Karpas-422 (cell line): ENCODE data around the gene ZNF536. TPM values are rescaled to one million over a fixed set of nuclear protein-coding genes. Genes with fewer than 3 reads are reported as not detected.
"Not testable (repeated sequence)": the region's sequence is repeated elsewhere in the genome, so short reads cannot be mapped to it uniquely, and the experiment has no call there.

Experiments
- DNase-seq: peaks from one replicate; pipeline ENCODE4 v3.0.0-alpha.2; 2015
- H2AFZ ChIP-seq: fragments of 200-600 bp; sonication (generic); 2 replicates; pipeline ENCODE4 v1.6.1; 2014; ENCODE audit warnings: antibody characterized with exemption, low read length, mixed read lengths
- H3K27ac ChIP-seq: fragments of 200-600 bp; sonication (generic); 2 replicates; pipeline ENCODE4 v1.5.1; 2014; ENCODE audit warnings: mild to moderate bottlenecking, low read length, moderate library complexity
- H3K27me3 ChIP-seq: fragments of 200-600 bp; sonication (generic); 2 replicates; pipeline ENCODE4 v1.6.1; 2014; ENCODE audit warnings: low read length, mixed read lengths
- H3K36me3 ChIP-seq: fragments of 200-600 bp; sonication (generic); 2 replicates; pipeline ENCODE4 v1.6.1; 2014; ENCODE audit warnings: low read length, mixed read lengths; ENCODE audit not compliant: insufficient read depth
- H3K4me1 ChIP-seq: fragments of 200-600 bp; sonication (generic); 2 replicates; pipeline ENCODE4 v1.6.1; 2014; ENCODE audit warnings: mild to moderate bottlenecking, low read length, mixed read lengths
- H3K4me2 ChIP-seq: fragments of 200-600 bp; sonication (generic); 2 replicates; pipeline ENCODE4 v1.6.1; 2014; ENCODE audit warnings: low read length, low read depth, mild to moderate bottlenecking; ENCODE audit not compliant: poor library complexity, severe bottlenecking
- H3K4me3 ChIP-seq: fragments of 200-600 bp; sonication (generic); 2 replicates; pipeline ENCODE4 v1.5.1; 2014; ENCODE audit warnings: mild to moderate bottlenecking, antibody characterized with exemption, low read length, mixed read lengths
- H3K79me2 ChIP-seq: fragments of 200-600 bp; sonication (generic); 2 replicates; pipeline ENCODE4 v1.6.1; 2014; ENCODE audit warnings: mild to moderate bottlenecking, low read length, mixed read lengths
- H3K9ac ChIP-seq: fragments of 200-600 bp; sonication (generic); 2 replicates; pipeline ENCODE4 v1.6.0; 2014; ENCODE audit warnings: low read length
- H3K9me2 ChIP-seq: fragments of 200-600 bp; sonication (generic), shearing (Covaris generic); replicated peaks from 2 replicates; pipeline ENCODE4 v1.6.0; 2014; ENCODE audit warnings: mild to moderate bottlenecking, low read length, moderate library complexity; ENCODE audit not compliant: insufficient read depth
- H3K9me3 ChIP-seq: fragments of 300-700, 200-600 bp; sonication (generic); 2 replicates; pipeline ENCODE4 v1.6.1; 2014; ENCODE audit warnings: low read length, mixed read lengths
- H4K20me1 ChIP-seq: fragments of 200-600 bp; sonication (generic); 2 replicates; pipeline ENCODE4 v1.6.1; 2014; ENCODE audit warnings: mild to moderate bottlenecking, antibody characterized with exemption, low read length, low read depth; ENCODE audit not compliant: insufficient read depth
- total RNA-seq: library from RNA; depleted of rRNA; stranded (reverse); fragments of >200 nt; shearing (Covaris generic); gene quantifications from 2 replicates; pipeline ENCODE4 v1.2.3, GENCODE V29; 2014; ENCODE audit warnings: low replicate concordance

Gene ZNF536
- total RNA-seq, 1 experiment from 2014 or later, result 7.0 TPM

DNA sequence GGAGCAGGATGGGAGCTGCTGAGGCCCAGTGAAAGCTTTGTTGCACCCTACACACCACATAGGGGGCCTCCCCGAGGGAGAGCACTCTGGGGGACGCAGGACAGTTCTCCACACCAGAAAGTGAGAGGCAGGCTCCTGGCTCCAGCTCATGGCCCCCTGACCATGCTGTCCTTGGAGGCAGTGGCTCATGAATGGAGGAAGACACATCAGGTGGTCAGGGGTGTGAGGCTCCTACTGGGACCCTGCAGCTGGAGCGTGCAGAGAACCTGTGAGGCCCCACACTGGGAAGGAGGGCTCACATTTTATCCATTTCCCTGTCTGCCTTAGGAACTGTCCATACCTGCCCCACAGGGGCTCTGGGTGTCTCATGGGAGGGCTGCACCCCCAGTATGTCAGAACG is 85.3 kb downstream of the ZNF536 start:
- Histone ChIP-seq H3K9ac (no peak overlapping the region), H3K4me2 (no peak overlapping the region), H3K79me2 (no peaks in the 10 kb centered on the region)

DNA sequence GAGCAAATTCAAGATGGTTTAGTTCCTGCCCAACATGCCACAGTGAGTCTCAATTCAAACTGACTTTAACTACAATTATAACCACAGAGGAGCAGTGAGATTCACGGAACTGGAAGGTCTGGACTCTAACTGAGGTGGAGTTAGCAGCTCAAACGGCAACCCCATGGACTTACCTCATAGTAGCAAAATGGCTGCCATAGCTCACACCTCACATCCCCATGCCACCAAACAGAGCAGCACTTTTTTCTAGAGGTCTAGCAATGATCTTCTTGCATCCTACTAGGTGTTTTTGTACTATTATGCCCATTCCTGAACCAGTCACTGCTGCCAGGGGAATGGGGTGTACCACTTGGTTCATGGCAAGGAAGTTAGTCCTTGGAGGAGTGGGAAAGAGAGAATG is 87.7 kb downstream of the ZNF536 start:
- Histone ChIP-seq H3K79me2 (no peaks in the 10 kb centered on the region), H4K20me1 (no peaks in the 10 kb centered on the region; the same call in 1 of the 2 replicates)
- no peak for DNase-seq

More for the DNA sequence above, 85.3 kb downstream of the ZNF536 start:
- Histone ChIP-seq H3K4me1 (no peaks in the 10 kb centered on the region), H4K20me1 (no peaks in the 10 kb centered on the region; the same call in 1 of the 2 replicates), H3K4me3 (no peak overlapping the region), H3K9me2 (no peaks in the 10 kb centered on the region), H3K9me3 (no peaks in the 10 kb centered on the region), H2AFZ (no peak overlapping the region), H3K27ac (no peak overlapping the region), H3K27me3 (no peaks in the 10 kb centered on the region), H3K36me3 (no peaks in the 10 kb centered on the region)
- DNase-seq, result no peak

GRCh38 chr19:30464162-30464561 is 92.0 kb downstream of the ZNF536 start:
- Histone ChIP-seq H3K4me2 (no peak overlapping the region), H3K9me3 (no peaks in the 10 kb centered on the region), H3K27ac (no peak overlapping the region), H3K36me3 (no peaks in the 10 kb centered on the region), H3K4me1 (no peaks in the 10 kb centered on the region), H3K27me3 (no peaks in the 10 kb centered on the region; the same call in 1 of the 2 replicates), H3K9ac (no peak overlapping the region), H4K20me1 (no peaks in the 10 kb centered on the region; the same call in 1 of the 2 replicates), H3K4me3 (no peak overlapping the region), H3K79me2 (no peaks in the 10 kb centered on the region), H3K9me2 (no peaks in the 10 kb centered on the region), H2AFZ (no peak overlapping the region)
- DNase-seq, result no peak

More for the DNA sequence above, 87.7 kb downstream of the ZNF536 start:
- Histone ChIP-seq H3K9me3 (no peaks in the 10 kb centered on the region), H3K4me3 (no peak overlapping the region), H3K4me2 (no peak overlapping the region), H3K9me2 (no peaks in the 10 kb centered on the region), H3K4me1 (no peaks in the 10 kb centered on the region), H3K36me3 (no peaks in the 10 kb centered on the region), H3K27ac (no peak overlapping the region), H3K27me3 (no peaks in the 10 kb centered on the region), H2AFZ (no peak overlapping the region), H3K9ac (no peak overlapping the region)

DNA sequence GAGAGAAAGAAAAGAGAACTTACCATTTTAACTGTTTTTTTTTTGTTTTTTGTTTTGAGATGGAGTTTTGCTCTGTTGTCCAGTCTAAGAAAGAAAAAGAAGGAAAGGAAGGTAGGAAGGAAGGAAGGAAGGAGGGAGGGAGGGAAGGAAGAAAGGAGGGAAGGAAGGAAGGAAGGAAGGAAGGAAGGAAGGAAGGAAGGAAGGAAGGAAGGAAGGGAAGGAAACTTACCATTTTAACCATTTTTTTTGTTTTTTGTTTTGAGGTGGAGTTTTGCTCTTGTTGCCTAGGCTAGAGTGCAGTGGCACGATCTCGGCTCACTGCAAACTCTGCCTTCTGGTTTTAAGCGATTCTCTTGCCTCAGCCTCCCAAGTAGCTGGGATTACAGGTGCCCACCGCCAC is 94.4 kb downstream of the ZNF536 start:
- not testable (repeated sequence) for H3K9me3 ChIP-seq, H4K20me1 ChIP-seq, H3K36me3 ChIP-seq, H3K4me3 ChIP-seq, H3K4me2 ChIP-seq, H2AFZ ChIP-seq, H3K9me2 ChIP-seq, H3K79me2 ChIP-seq, H3K27me3 ChIP-seq, H3K27ac ChIP-seq, DNase-seq, H3K9ac ChIP-seq
- H3K4me1 ChIP-seq, result peaks cover 23% of the 10 kb centered on the region

DNA sequence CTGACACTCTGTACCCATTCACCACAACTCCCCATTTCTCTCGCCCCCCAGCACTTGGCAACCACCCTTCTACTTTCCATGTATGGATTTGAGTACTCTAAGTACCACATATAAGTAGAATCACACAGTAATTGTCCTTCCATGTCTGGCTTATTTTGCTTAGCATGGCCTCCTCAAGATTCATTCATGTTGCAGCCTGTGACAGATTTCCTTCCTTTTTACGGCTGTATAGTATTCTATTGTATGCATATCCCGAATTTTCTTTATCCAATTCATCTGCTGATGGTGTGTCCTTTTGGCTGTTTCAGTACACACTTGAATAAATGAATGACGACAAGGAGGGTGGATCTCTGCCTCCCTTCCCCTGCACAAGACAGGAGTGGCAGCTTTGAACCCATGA is 95.1 kb downstream of the ZNF536 start:
- H3K36me3 ChIP-seq, result no peaks in the 10 kb centered on the region
- no peak overlapping the region for H3K4me3 ChIP-seq
- no peaks in the 10 kb centered on the region for H3K9me2 ChIP-seq
- no peak for DNase-seq
- H3K4me1 ChIP-seq, result peaks cover 29% of the 10 kb centered on the region
- no peaks in the 10 kb centered on the region for H3K79me2 ChIP-seq
- H3K9ac ChIP-seq, result no peak overlapping the region
- H3K27ac ChIP-seq, result no peak overlapping the region
- H3K4me2 ChIP-seq, result no peak overlapping the region
- H3K9me3 ChIP-seq, result no peaks in the 10 kb centered on the region
- no peaks in the 10 kb centered on the region; the same call in 1 of the 2 replicates for H4K20me1 ChIP-seq
- H2AFZ ChIP-seq, result no peak overlapping the region
- H3K27me3 ChIP-seq, result no peaks in the 10 kb centered on the region; the same call in 1 of the 2 replicates

GRCh38 chr19:30469774-30470173 is 97.6 kb downstream of the ZNF536 start:
- DNase-seq, result no peak
- H3K36me3 ChIP-seq, result no peaks in the 10 kb centered on the region
- peaks cover 34% of the 10 kb centered on the region for H3K4me1 ChIP-seq
- H3K27me3 ChIP-seq, result no peaks in the 10 kb centered on the region; the same call in 1 of the 2 replicates
- peak overlapping the region; percentile 64 for H3K4me2 ChIP-seq
- H3K27ac ChIP-seq, result no peak overlapping the region
- no peak overlapping the region for H3K9ac ChIP-seq
- no peaks in the 10 kb centered on the region for H3K9me3 ChIP-seq
- no peaks in the 10 kb centered on the region for H3K79me2 ChIP-seq
- no peak overlapping the region for H2AFZ ChIP-seq
- H4K20me1 ChIP-seq, result no peaks in the 10 kb centered on the region
- no peaks in the 10 kb centered on the region for H3K9me2 ChIP-seq
- no peak overlapping the region for H3K4me3 ChIP-seq

- Histone ChIP-seq H3K4me1 (peaks cover 34% of the 10 kb centered on the region), H3K79me2 (no peaks in the 10 kb centered on the region), H3K9ac (0 out of 2 replicates have a peak overlapping the region, but pooled peaks have one; percentile 29), H3K27ac (peak overlapping the region; percentile 26; the same call in 1 of the 2 replicates), H3K9me3 (no peaks in the 10 kb centered on the region), H3K4me3 (peak overlapping the region; percentile 28; the same call in 1 of the 2 replicates), H3K27me3 (no peaks in the 10 kb centered on the region; the same call in 1 of the 2 replicates), H3K4me2 (peak overlapping the region; percentile 64), H3K9me2 (no peaks in the 10 kb centered on the region), H3K36me3 (no peaks in the 10 kb centered on the region), H4K20me1 (no peaks in the 10 kb centered on the region), H2AFZ (no peak overlapping the region)
- DNase-seq, result no peak
These were observed 99.3 kb downstream of the ZNF536 start for GRCh38 chr19:30471441-30471840.

GRCh38 chr19:30473334-30473867 is 101.2 kb downstream of the ZNF536 start:
- peaks cover 34% of the 10 kb centered on the region for H3K4me1 ChIP-seq
- H3K4me2 ChIP-seq, result no peak overlapping the region
- H3K36me3 ChIP-seq, result no peaks in the 10 kb centered on the region
- DNase-seq, result no peak
- H3K79me2 ChIP-seq, result no peaks in the 10 kb centered on the region
- no peaks in the 10 kb centered on the region for H3K9me3 ChIP-seq
- H3K27me3 ChIP-seq, result no peaks in the 10 kb centered on the region
- H2AFZ ChIP-seq, result no peak overlapping the region
- H3K27ac ChIP-seq, result no peak overlapping the region
- no peak overlapping the region for H3K9ac ChIP-seq
- no peak overlapping the region for H3K4me3 ChIP-seq
- H4K20me1 ChIP-seq, result no peaks in the 10 kb centered on the region
- no peaks in the 10 kb centered on the region for H3K9me2 ChIP-seq
